ENCODE results near the gene RERG.

GRCh38 chr12:15193946-15194345, 27.3 kb downstream of the RERG start:
- TF ChIP-seq CTCF (conservative IDR thresholded peaks at IDR 0.05; ENCODE audit: low read depth, low read length) (no peak), CEBPB (IDR thresholded peaks at IDR 0.05; ENCODE audit: low read depth, low read length) (no peak), MXI1 (IDR thresholded peaks at IDR 0.05; ENCODE audit: borderline replicate concordance, low read depth, low read length) (no peak), ELK1 (IDR thresholded peaks at IDR 0.05; ENCODE audit: borderline replicate concordance, low read depth, low read length) (no peak), RFX5 (IDR thresholded peaks at IDR 0.05; ENCODE audit: low read depth, low read length) (no peak), RAD21 (IDR thresholded peaks at IDR 0.05; ENCODE audit: low read length) (no peak), MAFK (IDR thresholded peaks at IDR 0.05; ENCODE audit: low read depth, low read length) (no peak), BHLHE40 (IDR thresholded peaks at IDR 0.05; ENCODE audit: low read depth, low read length) (no peak), POLR2A (IDR thresholded peaks at IDR 0.05; ENCODE audit: low read depth, low read length) (no peak), RCOR1 (IDR thresholded peaks at IDR 0.05; ENCODE audit: insufficient replicate concordance, low read length) (no peak), FOS (IDR thresholded peaks at IDR 0.05; ENCODE audit: low read depth, low read length) (no peak), SMC3 (IDR thresholded peaks at IDR 0.05; ENCODE audit: low read depth, low read length) (no peak)

All from IMR-90 (cell line).